A549 (cell line): Measurements from ENCODE around the gene TBC1D22A.

Experiments
- BHLHE40 ChIP-seq: IDR thresholded peaks from 2 replicates; pipeline ENCODE4 v1.6.1; 2012; ENCODE audit warnings: low read depth, low read length, inconsistent platforms
- ESRRA ChIP-seq: fragments of 150-350 bp; IDR thresholded peaks from 2 replicates; pipeline ENCODE4 v1.6.1; 2014; ENCODE audit warnings: mild to moderate bottlenecking, low read length, borderline replicate concordance
- FOSL2 ChIP-seq, 2 experiments: fragments of 450-650 bp in 1 of 2; fragments of >200 bp in 1 of 2; sonication (Bioruptor Twin) in 1 of 2; formaldehyde crosslinking; IDR thresholded peaks; 2 replicates each; pipeline versions ENCODE4 v1.5.0 to v1.6.1; 2016 to 2020; ENCODE audit warnings: mild to moderate bottlenecking in 1 of 2, moderate library complexity in 1 of 2
- KDM1A ChIP-seq: fragments of 200-600 bp; sonication (generic); IDR thresholded peaks from 2 replicates; pipeline ENCODE4 v1.6.1; 2016; ENCODE audit warnings: low read depth, mild to moderate bottlenecking
- MAFK ChIP-seq: fragments of 450-650 bp; IDR thresholded peaks from 2 replicates; pipeline ENCODE4 v1.6.1; 2014; ENCODE audit not compliant: partially characterized antibody
- POLR2A ChIP-seq: IDR thresholded peaks from 2 replicates; pipeline ENCODE4 v1.6.1; 2012; ENCODE audit warnings: mild to moderate bottlenecking, low read length
- TF ChIP-seq, protein P1 (sequence below): fragments of 450-650 bp; IDR thresholded peaks from 2 replicates; pipeline ENCODE4 v1.6.1; 2014; ENCODE audit warnings: antibody characterized with exemption
- TF ChIP-seq, protein P2 (sequence below): fragments of >200 bp; sonication (Bioruptor Twin); formaldehyde crosslinking; IDR thresholded peaks from 3 replicates; pipeline ENCODE4 v1.5.1; 2016
- TF ChIP-seq, protein P3 (sequence below): fragments of 200-600 bp; sonication (generic); IDR thresholded peaks from 2 replicates; pipeline ENCODE4 v1.6.1; 2016; ENCODE audit warnings: antibody characterized with exemption, mild to moderate bottlenecking, moderate library complexity

- TF ChIP-seq, protein P1, sequence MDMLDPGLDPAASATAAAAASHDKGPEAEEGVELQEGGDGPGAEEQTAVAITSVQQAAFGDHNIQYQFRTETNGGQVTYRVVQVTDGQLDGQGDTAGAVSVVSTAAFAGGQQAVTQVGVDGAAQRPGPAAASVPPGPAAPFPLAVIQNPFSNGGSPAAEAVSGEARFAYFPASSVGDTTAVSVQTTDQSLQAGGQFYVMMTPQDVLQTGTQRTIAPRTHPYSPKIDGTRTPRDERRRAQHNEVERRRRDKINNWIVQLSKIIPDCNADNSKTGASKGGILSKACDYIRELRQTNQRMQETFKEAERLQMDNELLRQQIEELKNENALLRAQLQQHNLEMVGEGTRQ: no peak
- no peak for TF ChIP-seq POLR2A
- TF ChIP-seq, protein P2, sequence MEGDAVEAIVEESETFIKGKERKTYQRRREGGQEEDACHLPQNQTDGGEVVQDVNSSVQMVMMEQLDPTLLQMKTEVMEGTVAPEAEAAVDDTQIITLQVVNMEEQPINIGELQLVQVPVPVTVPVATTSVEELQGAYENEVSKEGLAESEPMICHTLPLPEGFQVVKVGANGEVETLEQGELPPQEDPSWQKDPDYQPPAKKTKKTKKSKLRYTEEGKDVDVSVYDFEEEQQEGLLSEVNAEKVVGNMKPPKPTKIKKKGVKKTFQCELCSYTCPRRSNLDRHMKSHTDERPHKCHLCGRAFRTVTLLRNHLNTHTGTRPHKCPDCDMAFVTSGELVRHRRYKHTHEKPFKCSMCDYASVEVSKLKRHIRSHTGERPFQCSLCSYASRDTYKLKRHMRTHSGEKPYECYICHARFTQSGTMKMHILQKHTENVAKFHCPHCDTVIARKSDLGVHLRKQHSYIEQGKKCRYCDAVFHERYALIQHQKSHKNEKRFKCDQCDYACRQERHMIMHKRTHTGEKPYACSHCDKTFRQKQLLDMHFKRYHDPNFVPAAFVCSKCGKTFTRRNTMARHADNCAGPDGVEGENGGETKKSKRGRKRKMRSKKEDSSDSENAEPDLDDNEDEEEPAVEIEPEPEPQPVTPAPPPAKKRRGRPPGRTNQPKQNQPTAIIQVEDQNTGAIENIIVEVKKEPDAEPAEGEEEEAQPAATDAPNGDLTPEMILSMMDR: no peak
- TF ChIP-seq MAFK: no peak
- TF ChIP-seq FOSL2 (IDR thresholded peaks at IDR 0.05): no peak
- no peak for TF ChIP-seq FOSL2 (CRISPR knock-in tag; IDR thresholded peaks at IDR 0.05)
- TF ChIP-seq, protein P3, sequence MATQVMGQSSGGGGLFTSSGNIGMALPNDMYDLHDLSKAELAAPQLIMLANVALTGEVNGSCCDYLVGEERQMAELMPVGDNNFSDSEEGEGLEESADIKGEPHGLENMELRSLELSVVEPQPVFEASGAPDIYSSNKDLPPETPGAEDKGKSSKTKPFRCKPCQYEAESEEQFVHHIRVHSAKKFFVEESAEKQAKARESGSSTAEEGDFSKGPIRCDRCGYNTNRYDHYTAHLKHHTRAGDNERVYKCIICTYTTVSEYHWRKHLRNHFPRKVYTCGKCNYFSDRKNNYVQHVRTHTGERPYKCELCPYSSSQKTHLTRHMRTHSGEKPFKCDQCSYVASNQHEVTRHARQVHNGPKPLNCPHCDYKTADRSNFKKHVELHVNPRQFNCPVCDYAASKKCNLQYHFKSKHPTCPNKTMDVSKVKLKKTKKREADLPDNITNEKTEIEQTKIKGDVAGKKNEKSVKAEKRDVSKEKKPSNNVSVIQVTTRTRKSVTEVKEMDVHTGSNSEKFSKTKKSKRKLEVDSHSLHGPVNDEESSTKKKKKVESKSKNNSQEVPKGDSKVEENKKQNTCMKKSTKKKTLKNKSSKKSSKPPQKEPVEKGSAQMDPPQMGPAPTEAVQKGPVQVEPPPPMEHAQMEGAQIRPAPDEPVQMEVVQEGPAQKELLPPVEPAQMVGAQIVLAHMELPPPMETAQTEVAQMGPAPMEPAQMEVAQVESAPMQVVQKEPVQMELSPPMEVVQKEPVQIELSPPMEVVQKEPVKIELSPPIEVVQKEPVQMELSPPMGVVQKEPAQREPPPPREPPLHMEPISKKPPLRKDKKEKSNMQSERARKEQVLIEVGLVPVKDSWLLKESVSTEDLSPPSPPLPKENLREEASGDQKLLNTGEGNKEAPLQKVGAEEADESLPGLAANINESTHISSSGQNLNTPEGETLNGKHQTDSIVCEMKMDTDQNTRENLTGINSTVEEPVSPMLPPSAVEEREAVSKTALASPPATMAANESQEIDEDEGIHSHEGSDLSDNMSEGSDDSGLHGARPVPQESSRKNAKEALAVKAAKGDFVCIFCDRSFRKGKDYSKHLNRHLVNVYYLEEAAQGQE: no peak
- TF ChIP-seq ESRRA: no peak
- no peak for TF ChIP-seq KDM1A
- no peak for TF ChIP-seq BHLHE40
Measured at GRCh38 chr22:47150426-47150825, 388.0 kb downstream of the TBC1D22A start.
